Dermis microvascular lymphatic vessel endothelial cell (primary cell): ENCODE measurements around the gene HERC3. TPM values are rescaled to one million over a fixed set of nuclear protein-coding genes. Genes with fewer than 3 reads are reported as not detected.

Experiments used
- DNase-seq, 2 donors: peaks; one replicate each; pipeline versions ENCODE4 v3.0.0 to v3.0.0-alpha.2; 2010; ENCODE audit warnings: low read depth in 2 of 2
- total RNA-seq: library from RNA; depleted of rRNA; stranded (reverse); fragments of >200 nt; gene quantifications from 2 replicates; pipeline ENCODE4 v1.2.1, GENCODE V29; 2014

HERC3 gene
- total RNA-seq, 1 donor from 2014 or later, result 8.3 TPM

DNA sequence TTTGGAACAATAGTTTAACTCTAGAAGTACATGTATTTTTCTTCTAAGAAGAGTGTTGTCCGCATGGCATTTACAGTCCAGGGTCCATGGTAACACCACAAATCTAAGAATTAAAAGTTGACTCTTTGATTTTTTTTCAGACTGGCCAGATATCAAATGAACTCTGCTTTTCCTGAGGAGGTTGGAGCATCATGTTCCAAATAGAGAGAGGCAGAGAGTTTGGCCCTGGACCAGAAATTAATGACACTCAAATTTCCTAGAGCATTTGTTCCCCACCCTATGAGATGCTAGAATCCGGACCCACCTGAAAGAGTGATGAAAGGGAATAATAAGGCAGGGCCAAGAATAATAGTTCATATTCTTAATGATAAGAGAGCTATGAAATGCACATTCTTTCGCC is 152.3 kb downstream of the HERC3 start:
- no peak for DNase-seq

GRCh38 chr4:88745175-88745574 is 152.9 kb downstream of the HERC3 start:
- no peak for DNase-seq

DNA sequence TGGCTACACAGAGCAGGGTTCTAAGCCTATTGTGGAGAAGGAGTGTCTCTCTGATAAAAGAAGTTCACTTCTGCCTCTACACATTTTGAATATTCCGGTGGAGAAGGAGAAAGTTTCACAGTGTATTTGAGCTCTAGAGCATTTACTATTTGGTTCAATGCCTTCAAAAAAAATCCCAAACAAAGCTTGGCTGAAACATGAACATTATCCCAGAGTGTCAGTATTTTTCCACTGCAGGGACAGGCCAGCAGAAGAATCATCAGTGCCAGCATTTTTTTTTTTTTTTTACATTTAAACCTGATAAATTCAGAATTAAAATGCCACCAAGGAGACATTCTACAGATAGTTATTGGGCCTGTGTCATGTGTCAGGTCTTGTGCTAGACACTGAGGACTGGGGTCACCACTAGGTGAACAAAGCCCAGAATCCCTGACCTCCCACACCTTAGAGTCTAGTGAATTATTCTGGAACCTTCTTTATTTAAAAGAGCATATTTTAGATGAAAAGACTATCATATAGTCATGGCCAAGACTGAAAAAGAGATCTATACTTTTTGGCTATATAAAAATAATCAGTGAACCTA is 153.4 kb downstream of the HERC3 start:
- DNase-seq, result no peak

DNA sequence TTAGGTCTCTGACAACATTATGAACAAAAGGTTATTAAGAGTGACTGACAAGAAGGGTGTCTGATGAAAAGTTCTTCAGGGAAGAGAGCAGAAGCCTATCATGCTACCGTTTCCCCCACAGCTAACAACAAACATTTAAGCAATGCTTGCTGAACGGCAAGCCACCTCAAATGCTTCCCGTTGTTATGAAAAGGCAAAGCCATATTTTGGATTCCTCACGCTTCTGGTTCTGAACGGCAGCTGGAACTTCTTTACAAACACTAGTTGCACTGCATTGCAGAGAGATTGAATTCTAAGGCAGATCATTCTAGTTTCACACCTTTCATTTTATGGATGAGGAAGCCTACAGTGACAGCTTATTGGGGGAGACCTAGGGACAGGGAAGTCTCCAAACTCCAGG is 153.9 kb downstream of the HERC3 start:
- DNase-seq, result no peak

GRCh38 chr4:88747351-88747750 is 155.1 kb downstream of the HERC3 start:
- no peak for DNase-seq

DNA sequence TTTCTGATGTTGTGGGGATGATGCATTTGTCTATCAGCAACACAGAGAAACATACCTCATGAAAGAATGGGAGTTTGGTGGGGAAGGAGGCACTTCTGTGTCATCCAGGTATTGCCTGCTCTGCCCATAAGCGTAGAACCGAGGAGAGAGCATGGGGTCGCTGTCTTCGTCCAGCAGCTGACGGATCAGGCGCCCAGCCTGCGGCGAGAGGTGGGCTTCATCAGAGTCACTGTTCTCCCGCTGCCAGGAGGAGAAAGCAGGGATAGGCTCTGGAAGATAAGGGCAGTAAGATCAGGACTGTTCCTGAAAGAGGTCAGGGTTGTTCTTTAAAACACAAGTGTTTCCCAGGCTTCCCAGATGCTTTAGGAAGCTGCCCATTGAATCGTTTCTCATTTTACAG is 158.1 kb downstream of the HERC3 start:
- DNase-seq, result no peak

DNA sequence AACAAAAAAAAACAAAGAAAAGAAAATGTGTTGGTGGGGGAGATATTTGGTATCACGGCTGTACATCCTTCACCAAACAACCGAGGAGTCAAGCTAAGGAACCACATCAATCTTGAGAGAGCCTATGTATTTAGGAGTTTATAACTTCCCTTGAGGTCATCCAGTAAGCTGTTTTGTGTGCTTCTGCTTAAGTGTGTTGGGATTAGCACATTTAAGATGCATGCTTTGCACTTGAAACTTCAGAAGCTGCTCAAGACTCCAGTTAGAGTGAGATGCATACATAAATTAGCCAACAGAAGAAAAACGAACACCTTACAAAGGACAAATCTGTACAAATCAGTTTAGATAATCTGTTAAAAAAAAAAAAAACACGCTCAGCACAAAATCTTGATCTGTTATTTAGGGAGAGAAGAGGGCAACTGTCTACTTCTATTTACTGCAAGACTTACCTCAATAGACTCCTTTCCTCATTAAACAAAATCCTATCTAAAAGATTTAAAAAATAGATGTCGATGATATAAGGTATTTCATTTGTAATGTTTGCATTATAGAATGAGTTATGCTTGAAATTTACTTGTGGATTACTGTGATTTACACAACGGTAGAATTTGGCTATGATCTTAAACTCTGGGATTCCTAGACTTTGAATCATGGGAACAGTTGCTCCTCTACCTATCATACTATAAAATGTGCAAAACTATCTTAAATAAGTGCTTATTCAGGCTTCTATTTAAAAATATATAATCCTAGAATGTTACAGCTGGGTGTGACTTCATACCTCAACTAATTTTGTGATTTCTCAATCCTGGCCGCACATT is 159.2 kb downstream of the HERC3 start:
- no peak for DNase-seq

DNA sequence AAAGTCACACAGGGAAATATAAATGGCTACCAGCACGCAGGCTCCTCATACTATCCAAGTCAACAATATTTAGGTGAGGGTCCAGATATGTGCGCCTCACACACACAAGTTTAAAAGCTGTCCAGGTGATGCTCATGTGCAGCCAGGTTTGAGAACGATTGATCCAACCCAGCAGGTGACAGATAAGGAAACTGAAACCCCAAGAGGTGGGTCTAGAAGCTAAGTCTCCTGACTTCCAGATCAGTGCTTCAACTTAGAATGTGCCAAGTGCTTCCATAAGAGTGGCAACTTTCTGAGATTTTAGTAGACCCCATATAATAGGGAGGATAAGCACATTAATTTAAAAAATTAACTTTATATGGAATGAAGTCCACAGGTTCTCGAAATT is 159.8 kb downstream of the HERC3 start:
- DNase-seq, result no peak

DNA sequence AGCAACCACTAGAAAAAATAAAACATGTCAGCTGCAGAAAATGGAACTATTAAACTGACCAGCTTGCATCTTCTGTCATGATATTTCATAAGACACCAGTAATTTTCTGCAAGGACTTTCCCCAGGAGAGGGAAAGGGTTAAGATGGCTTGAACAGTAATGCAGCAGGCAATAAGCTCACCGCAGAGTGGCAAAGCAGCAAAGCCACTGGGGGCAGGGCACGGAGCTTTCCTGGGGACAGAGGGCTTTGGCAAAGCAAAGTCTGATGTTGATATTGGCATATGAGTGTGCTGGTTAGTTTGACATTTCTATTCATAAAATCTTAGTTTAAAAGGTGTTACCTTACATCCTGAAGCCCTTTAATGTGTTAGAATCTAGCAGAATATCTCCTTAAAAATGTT is 160.5 kb downstream of the HERC3 start:
- DNase-seq, result no peak

DNA sequence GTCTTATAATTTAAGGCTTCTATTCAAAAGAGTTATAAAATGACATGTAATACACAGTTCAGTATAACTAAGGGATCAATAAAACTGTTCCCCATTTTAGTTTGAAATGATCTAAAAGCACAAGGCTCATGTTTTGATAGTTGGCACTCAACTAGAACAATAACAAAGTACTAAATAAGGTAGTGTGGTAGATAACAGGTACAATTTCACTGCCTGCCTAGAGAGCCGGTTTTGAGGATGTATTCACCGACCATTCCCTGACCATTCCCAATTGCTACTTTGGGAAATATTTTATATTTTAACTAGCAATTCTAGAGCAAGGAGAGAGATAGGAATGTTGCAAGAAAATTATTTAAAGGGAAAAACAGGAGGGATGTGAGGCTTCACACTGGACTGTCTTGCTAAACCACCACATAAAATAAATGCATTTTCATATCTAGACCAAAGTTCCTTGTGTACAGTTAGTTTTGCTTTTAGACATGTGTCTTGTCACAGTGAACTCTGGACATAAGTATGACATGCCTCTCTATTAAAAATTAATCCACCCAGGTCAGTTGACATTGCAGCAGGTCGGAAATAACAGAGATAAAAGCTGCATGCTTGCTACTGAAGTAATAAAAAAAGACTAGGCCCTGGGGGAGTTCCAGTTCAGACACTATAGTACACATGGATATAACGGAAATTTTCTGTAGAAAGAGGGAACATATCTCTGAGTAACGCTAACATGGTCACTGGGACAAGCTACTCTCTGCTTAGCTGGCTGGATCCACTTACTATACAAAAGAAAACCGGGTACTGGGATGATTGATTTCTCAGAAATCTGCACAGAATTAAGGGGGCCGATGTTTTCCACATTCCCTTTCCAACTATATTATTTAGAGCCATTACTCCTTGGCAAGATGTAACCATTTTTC is 161.6 kb downstream of the HERC3 start:
- DNase-seq, result no peak

DNA sequence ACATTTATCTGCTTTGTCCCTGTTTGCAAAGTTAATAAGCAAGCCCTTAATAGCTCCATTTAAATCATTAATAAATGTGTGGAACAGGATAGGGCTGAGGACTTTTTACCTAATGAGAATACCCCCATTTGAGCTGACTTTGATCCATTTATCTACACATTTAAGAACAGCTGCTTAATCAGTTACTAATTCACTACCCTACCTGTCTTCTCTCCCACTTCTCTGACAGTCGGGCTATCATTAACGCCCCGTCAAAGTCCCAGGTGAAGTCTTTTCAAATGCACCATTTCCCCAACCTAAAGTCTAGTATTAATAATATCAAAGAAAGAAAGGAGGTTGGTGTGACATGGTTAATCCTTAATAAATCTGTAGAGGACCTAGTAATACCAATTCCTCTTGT is 162.5 kb downstream of the HERC3 start:
- no peak for DNase-seq

DNA sequence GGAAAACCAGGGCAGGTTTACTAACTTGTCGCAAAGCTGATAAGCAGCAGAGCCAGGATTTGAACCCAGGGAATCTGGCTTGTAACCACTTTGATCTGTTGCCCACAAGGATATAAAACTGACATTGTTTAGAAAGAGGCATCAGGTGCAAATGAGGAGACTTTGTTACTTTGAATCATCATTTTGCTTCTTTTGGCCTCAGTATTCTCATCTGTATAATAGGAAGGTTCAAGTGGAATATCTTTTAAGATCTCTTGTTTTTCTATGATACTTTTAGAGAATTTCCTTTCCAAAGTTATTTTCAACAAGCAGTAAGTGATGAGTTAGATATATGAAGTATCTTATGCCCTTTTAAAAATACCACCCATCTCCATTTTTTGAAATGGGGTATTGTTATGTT is 163.2 kb downstream of the HERC3 start:
- no peak for DNase-seq

DNA sequence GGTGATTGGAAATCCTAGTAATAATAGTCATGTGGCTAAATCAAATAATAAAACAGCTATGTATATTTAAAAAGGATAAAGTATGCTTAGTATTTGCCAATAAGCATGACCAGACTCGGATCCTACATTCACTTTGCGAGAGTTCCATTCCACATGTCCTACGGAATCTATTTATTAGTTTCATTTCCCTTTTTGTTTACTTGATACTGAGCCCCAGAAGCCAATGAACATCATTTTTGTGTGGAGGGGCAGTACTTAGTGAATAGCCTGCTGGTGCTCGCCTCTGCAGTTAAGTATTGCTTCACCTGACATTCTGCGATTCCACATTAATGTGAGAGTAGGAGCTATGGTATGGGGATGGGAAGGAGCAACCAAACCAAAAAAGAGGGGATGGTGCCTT is 163.9 kb downstream of the HERC3 start:
- DNase-seq, result no peak

DNA sequence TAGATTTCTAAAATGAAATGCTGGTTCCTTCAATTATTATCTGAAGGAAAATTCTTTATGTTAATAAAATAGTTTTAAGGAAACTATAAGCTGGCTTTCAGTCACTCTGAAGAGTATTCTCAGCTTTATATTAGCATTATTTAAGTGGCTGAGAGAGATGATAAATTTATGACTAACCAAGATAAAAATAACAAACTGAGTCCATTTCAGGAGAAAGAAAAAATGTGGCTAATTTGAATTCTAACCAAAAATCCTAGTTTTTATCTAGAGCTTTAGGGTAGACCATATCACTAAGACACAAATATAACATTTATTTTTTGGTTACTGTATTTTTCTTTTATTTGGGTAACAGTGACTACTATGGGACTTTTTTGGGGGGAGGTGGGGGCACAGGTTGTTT is 164.8 kb downstream of the HERC3 start:
- no peak for DNase-seq

GRCh38 chr4:88757776-88758175 is 165.5 kb downstream of the HERC3 start:
- no peak for DNase-seq

Other genes starting within 250 kb of the HERC3 start
- gene HERC6, start 213.6 kb upstream of the HERC3 start, total RNA-seq, result 5.4 and 6.7 TPM in 2 replicates
- gene HERC5, start 135.4 kb upstream of the HERC3 start, total RNA-seq, result 1.4 and 3.4 TPM in 2 replicates
- 80.8 and 94.1 TPM in 2 replicates for gene PYURF, start 68.7 kb upstream of the HERC3 start, total RNA-seq
- gene NAP1L5, start 105.3 kb downstream of the HERC3 start, total RNA-seq, result 1.9 and 2.4 TPM in 2 replicates